ENCODE data around the gene ERG. TPM values are rescaled to one million over a fixed set of nuclear protein-coding genes. Genes with fewer than 3 reads are reported as not detected.

ERG gene
- total RNA-seq, 2 experiments from 2014 or later: not detected

- Mint-ChIP-seq H3K9me3 (no peaks in the 10 kb centered on the region), H3K4me3 (no peak overlapping the region), H3K4me1 (ENCODE audit: low read depth) (peaks cover 18% of the 10 kb centered on the region), H3K27ac (no peak overlapping the region), H3K27me3 (peaks cover 69% of the 10 kb centered on the region), H3K36me3 (ENCODE audit: low read depth) (no peaks in the 10 kb centered on the region)
- POLR2A ChIA-PET: no interaction called here
- Histone ChIP-seq H3K27ac (ENCODE audit: low read depth in 1 of 2, low read length in 2 of 2) (no peak overlapping the region), H3K4me1 (ENCODE audit: insufficient read depth, low read length) (peaks cover 6% of the 10 kb centered on the region), H3K9me3 (ENCODE audit: control insufficient read depth in 1 of 2, insufficient read depth in 1 of 2, low read length in 2 of 2) (peaks cover 0 to 7% of the 10 kb centered on the region in 2 experiments), H3K36me3 (ENCODE audit: insufficient read depth, low read length) (no peaks in the 10 kb centered on the region), H3K4me3 (ENCODE audit: low read length) (no peak overlapping the region), H3K27me3 (ENCODE audit: control insufficient read depth in 1 of 2, insufficient read depth in 2 of 2, low read length in 2 of 2) (peaks cover 13 to 18% of the 10 kb centered on the region in 2 experiments)
- CTCF ChIA-PET: no interaction called here
- DNase-seq: no peak
- ATAC-seq (ENCODE audit: poor library complexity): no peak
- TF ChIP-seq CTCF (IDR thresholded peaks at IDR 0.05): no peak
- intact Hi-C loops (cut with DNase I, micrococcal nuclease): loop anchor here in 1 of 2 experiments (10.0 kb wide), 1 partner anchor 671 kb away; no protein-coding TSS in a partner anchor
Observed at GRCh38 chr21:38503583-38503982, 5.3 kb upstream of the ERG start.

GRCh38 chr21:38500073-38500472 lies 1.8 kb upstream of the ERG start:
- ChIA-PET POLR2A (no interaction called here), CTCF (no interaction called here)
- H3K27ac ChIP-seq (ENCODE audit: low read depth in 1 of 2, low read length in 2 of 2): no peak overlapping the region
- Mint-ChIP-seq H3K9me3 (no peaks in the 10 kb centered on the region), H3K27ac (no peak overlapping the region), H3K27me3 (peaks cover 80% of the 10 kb centered on the region), H3K4me3 (no peak overlapping the region), H3K4me1 (ENCODE audit: low read depth) (peaks cover 14% of the 10 kb centered on the region), H3K36me3 (ENCODE audit: low read depth) (no peaks in the 10 kb centered on the region)
- H3K27me3 ChIP-seq (ENCODE audit: control insufficient read depth in 1 of 2, insufficient read depth in 2 of 2, low read length in 2 of 2): peaks cover 14 to 28% of the 10 kb centered on the region in 2 experiments
- no peak for TF ChIP-seq CTCF (IDR thresholded peaks at IDR 0.05)
- DNase-seq (no peak), ATAC-seq (ENCODE audit: poor library complexity) (no peak)
- no peaks in the 10 kb centered on the region for H3K36me3 ChIP-seq (ENCODE audit: insufficient read depth, low read length)
- H3K4me3 ChIP-seq (ENCODE audit: low read length): no peak overlapping the region
- intact Hi-C loops (cut with DNase I, micrococcal nuclease): loop anchor here in 1 of 2 experiments (10.0 kb wide), 1 partner anchor 675 kb away; no protein-coding TSS in a partner anchor
- no peaks in the 10 kb centered on the region for H3K9me3 ChIP-seq (ENCODE audit: control insufficient read depth in 1 of 2, insufficient read depth in 1 of 2, low read length in 2 of 2)
- no peaks in the 10 kb centered on the region for H3K4me1 ChIP-seq (ENCODE audit: insufficient read depth, low read length)

- no peaks in the 10 kb centered on the region for H3K9me3 ChIP-seq (ENCODE audit: control insufficient read depth in 1 of 2, insufficient read depth in 1 of 2, low read length in 2 of 2)
- Mint-ChIP-seq H3K4me1 (ENCODE audit: low read depth) (peaks cover 14% of the 10 kb centered on the region), H3K4me3 (no peak overlapping the region), H3K27me3 (peaks cover 83% of the 10 kb centered on the region), H3K9me3 (no peaks in the 10 kb centered on the region), H3K36me3 (ENCODE audit: low read depth) (no peaks in the 10 kb centered on the region), H3K27ac (no peak overlapping the region)
- peaks cover 14 to 28% of the 10 kb centered on the region in 2 experiments for H3K27me3 ChIP-seq (ENCODE audit: control insufficient read depth in 1 of 2, insufficient read depth in 2 of 2, low read length in 2 of 2)
- DNase-seq (no peak), ATAC-seq (ENCODE audit: poor library complexity) (no peak)
- intact Hi-C loops (cut with DNase I, micrococcal nuclease): no loop called here
- no peaks in the 10 kb centered on the region for H3K4me1 ChIP-seq (ENCODE audit: insufficient read depth, low read length)
- no peak overlapping the region for H3K27ac ChIP-seq (ENCODE audit: low read depth in 1 of 2, low read length in 2 of 2)
- no peaks in the 10 kb centered on the region for H3K36me3 ChIP-seq (ENCODE audit: insufficient read depth, low read length)
- POLR2A ChIA-PET: no interaction called here
- no peak overlapping the region for H3K4me3 ChIP-seq (ENCODE audit: low read length)
- TF ChIP-seq CTCF (IDR thresholded peaks at IDR 0.05): no peak
- CTCF ChIA-PET: no interaction called here
Observed at GRCh38 chr21:38499296-38499695, 1.0 kb upstream of the ERG start.

All from CD4-positive, alpha-beta T cell (primary cell).